ENCODE results near the gene TIGD3. TPM values are rescaled to one million over a fixed set of nuclear protein-coding genes. Genes with fewer than 3 reads are reported as not detected.

Gene TIGD3
- total RNA-seq, 1 experiment from 2014 or later, result 3.0 TPM

GRCh38 chr11:65341856-65342255 is 12.7 kb upstream of the TIGD3 start:
- Mint-ChIP-seq H3K4me1 (ENCODE audit: low read depth, unreplicated experiment) (peaks cover 5% of the 10 kb centered on the region), H3K27me3 (ENCODE audit: insufficient read depth, unreplicated experiment) (no peaks in the 10 kb centered on the region), H3K9me3 (ENCODE audit: unreplicated experiment) (no peaks in the 10 kb centered on the region), H3K4me3 (ENCODE audit: unreplicated experiment) (no peak overlapping the region), H3K27ac (ENCODE audit: unreplicated experiment) (no peak overlapping the region), H3K36me3 (ENCODE audit: insufficient read depth, unreplicated experiment) (peaks cover 74% of the 10 kb centered on the region)
- Histone ChIP-seq H3K27me3 (replicated peaks; ENCODE audit: control insufficient read depth, insufficient read depth, low read length) (no peaks in the 10 kb centered on the region), H3K9me3 (no peaks in the 10 kb centered on the region), H3K4me1 (no peaks in the 10 kb centered on the region), H3K36me3 (ENCODE audit: control insufficient read depth, insufficient read depth, low read length) (peaks cover 10% of the 10 kb centered on the region), H3K4me3 (ENCODE audit: low read depth, low read length) (no peak overlapping the region)
- no peak for DNase-seq
- intact Hi-C loops (cut with micrococcal nuclease; ENCODE audit: unreplicated experiment), result no loop called here
- no peak for TF ChIP-seq CTCF (IDR thresholded peaks at IDR 0.05; ENCODE audit: insufficient read depth in 1 of 2, low read depth in 1 of 2, low read length in 1 of 2, severe bottlenecking in 1 of 2, unreplicated experiment in 1 of 2)
- POLR2A ChIA-PET, result no interaction called here
- no TSS peak for BruUV-seq (replicated peaks)
- CTCF ChIA-PET, result no interaction called here

GRCh38 chr11:65351511-65351910 is 3.0 kb upstream of the TIGD3 start:
- ChIA-PET POLR2A (interaction anchor here (0.8 kb wide), 1 partner anchor 18 kb away, joined by 6 read pairs; the partner anchor contains the start of gene DPF2), CTCF (interaction anchor here (0.5 to 1.4 kb wide), 3 partner anchors 17 to 241 kb away, joined by 3 to 7 read pairs (median 4); partner anchors contain the start of gene DPF2)
- Mint-ChIP-seq H3K4me3 (ENCODE audit: unreplicated experiment) (no peak overlapping the region), H3K36me3 (ENCODE audit: insufficient read depth, unreplicated experiment) (peaks cover 63% of the 10 kb centered on the region), H3K4me1 (ENCODE audit: low read depth, unreplicated experiment) (peaks cover 20% of the 10 kb centered on the region), H3K9me3 (ENCODE audit: unreplicated experiment) (no peaks in the 10 kb centered on the region), H3K27ac (ENCODE audit: unreplicated experiment) (no peak overlapping the region), H3K27me3 (ENCODE audit: insufficient read depth, unreplicated experiment) (no peaks in the 10 kb centered on the region)
- peaks cover 8% of the 10 kb centered on the region for H3K4me1 ChIP-seq
- no TSS peak for BruUV-seq (replicated peaks)
- no peak for TF ChIP-seq CTCF (IDR thresholded peaks at IDR 0.05; ENCODE audit: insufficient read depth in 1 of 2, low read depth in 1 of 2, low read length in 1 of 2, severe bottlenecking in 1 of 2, unreplicated experiment in 1 of 2)
- H3K36me3 ChIP-seq (ENCODE audit: control insufficient read depth, insufficient read depth, low read length), result peaks cover 3% of the 10 kb centered on the region
- no peak overlapping the region for H3K4me3 ChIP-seq (ENCODE audit: low read depth, low read length)
- no peaks in the 10 kb centered on the region for H3K27me3 ChIP-seq (replicated peaks; ENCODE audit: control insufficient read depth, insufficient read depth, low read length)
- no peaks in the 10 kb centered on the region for H3K9me3 ChIP-seq
- no peak for DNase-seq
- intact Hi-C loops (cut with micrococcal nuclease; ENCODE audit: unreplicated experiment), result no loop called here

GRCh38 chr11:65352783-65353182 is 1.8 kb upstream of the TIGD3 start:
- POLR2A ChIA-PET, result no interaction called here
- H3K9me3 ChIP-seq, result no peaks in the 10 kb centered on the region
- peaks cover 31% of the 10 kb centered on the region for H3K4me1 Mint-ChIP-seq (ENCODE audit: low read depth, unreplicated experiment)

More at GRCh38 chr11:65352783-65353182, 1.8 kb upstream of the TIGD3 start:
- no peak overlapping the region for H3K4me3 Mint-ChIP-seq (ENCODE audit: unreplicated experiment)
- peaks cover 60% of the 10 kb centered on the region for H3K36me3 Mint-ChIP-seq (ENCODE audit: insufficient read depth, unreplicated experiment)
- DNase-seq, result no peak
- CTCF ChIA-PET, result interaction anchor here (0.6 to 1.6 kb wide), 8 partner anchors 14 to 136 kb away, joined by 3 to 8 read pairs (median 5); partner anchors contain the start of genes CDC42EP2 and DPF2
- Histone ChIP-seq H3K27me3 (replicated peaks; ENCODE audit: control insufficient read depth, insufficient read depth, low read length) (no peaks in the 10 kb centered on the region), H3K36me3 (ENCODE audit: control insufficient read depth, insufficient read depth, low read length) (peaks cover 3% of the 10 kb centered on the region), H3K4me3 (ENCODE audit: low read depth, low read length) (no peak overlapping the region), H3K4me1 (peaks cover 20% of the 10 kb centered on the region)
- BruUV-seq (replicated peaks), result no TSS peak
- H3K27ac Mint-ChIP-seq (ENCODE audit: unreplicated experiment), result peak overlapping the region; percentile 18
- H3K27me3 Mint-ChIP-seq (ENCODE audit: insufficient read depth, unreplicated experiment), result no peaks in the 10 kb centered on the region
- intact Hi-C loops (cut with micrococcal nuclease; ENCODE audit: unreplicated experiment), result no loop called here
- no peaks in the 10 kb centered on the region for H3K9me3 Mint-ChIP-seq (ENCODE audit: unreplicated experiment)
- TF ChIP-seq CTCF (IDR thresholded peaks at IDR 0.05; ENCODE audit: insufficient read depth in 1 of 2, low read depth in 1 of 2, low read length in 1 of 2, severe bottlenecking in 1 of 2, unreplicated experiment in 1 of 2), result peak; percentile 32 to 44
